Parathyroid adenoma (tissue), 2 donors: ENCODE data around the gene LUZP2.

Source experiments
- H2AFZ ChIP-seq: fragments of 300-600 bp; sonication (generic); one replicate; pipeline ENCODE4 v1.7.0; 2017; ENCODE audit warnings: antibody characterized with exemption, mild to moderate bottlenecking
- H3K27ac ChIP-seq: fragments of 300-600 bp; sonication (generic); one replicate; pipeline ENCODE4 v1.7.0; 2017
- H3K27me3 ChIP-seq: fragments of 300-600 bp; sonication (generic); one replicate; pipeline ENCODE4 v1.7.0; 2017; ENCODE audit warnings: low read length; ENCODE audit not compliant: control insufficient read depth, insufficient read depth
- H3K36me3 ChIP-seq: fragments of 300-600 bp; sonication (generic); one replicate; pipeline ENCODE4 v1.7.0; 2017; ENCODE audit warnings: low read length; ENCODE audit not compliant: control insufficient read depth, insufficient read depth
- H3K4me1 ChIP-seq: fragments of 300-600 bp; sonication (generic); one replicate; pipeline ENCODE4 v1.7.0; 2017; ENCODE audit warnings: control low read depth
- H3K4me2 ChIP-seq: fragments of 300-600 bp; sonication (generic); one replicate; pipeline ENCODE4 v1.7.0; 2017; ENCODE audit warnings: low read length
- H3K4me3 ChIP-seq: fragments of 300-600 bp; sonication (generic); one replicate; pipeline ENCODE4 v1.7.0; 2017; ENCODE audit warnings: low read depth, low read length
- H3K79me2 ChIP-seq: fragments of 300-600 bp; sonication (generic); one replicate; pipeline ENCODE4 v1.7.0; 2017; ENCODE audit warnings: control low read depth
- H3K9ac ChIP-seq: fragments of 300-600 bp; sonication (generic); one replicate; pipeline ENCODE4 v1.7.0; 2017; ENCODE audit warnings: mild to moderate bottlenecking
- H3K9me3 ChIP-seq: fragments of 300-600 bp; sonication (generic); one replicate; pipeline ENCODE4 v1.7.0; 2017; ENCODE audit warnings: low read length; ENCODE audit not compliant: control insufficient read depth
- CTCF ChIP-seq: fragments of 300-600 bp; sonication (generic); IDR thresholded peaks from one replicate; pipeline ENCODE4 v1.7.0; 2017; ENCODE audit warnings: antibody characterized with exemption, mild to moderate bottlenecking
- donor health status: primary hyperparathyroidism.

LUZP2 gene

GRCh38 chr11:24515632-24516031 lies 18.8 kb downstream of the LUZP2 start:
- no peak for TF ChIP-seq CTCF
- Histone ChIP-seq H3K4me2 (no peak overlapping the region), H3K9me3 (no peaks in the 10 kb centered on the region), H3K4me1 (no peaks in the 10 kb centered on the region), H3K36me3 (no peaks in the 10 kb centered on the region), H2AFZ (no peak overlapping the region), H3K27ac (no peak overlapping the region), H3K4me3 (no peak overlapping the region), H3K79me2 (no peaks in the 10 kb centered on the region), H3K9ac (no peak overlapping the region), H3K27me3 (no peaks in the 10 kb centered on the region)

- Histone ChIP-seq H3K9me3 (no peaks in the 10 kb centered on the region), H3K27ac (no peak overlapping the region), H3K4me3 (no peak overlapping the region), H3K27me3 (no peaks in the 10 kb centered on the region), H3K9ac (no peak overlapping the region), H3K4me1 (no peaks in the 10 kb centered on the region), H3K79me2 (no peaks in the 10 kb centered on the region), H3K4me2 (no peak overlapping the region), H3K36me3 (no peaks in the 10 kb centered on the region), H2AFZ (no peak overlapping the region)
- TF ChIP-seq CTCF, result no peak
Measured at GRCh38 chr11:24516638-24517037, 19.8 kb downstream of the LUZP2 start.

- no peaks in the 10 kb centered on the region for H3K79me2 ChIP-seq
- no peak overlapping the region for H3K4me2 ChIP-seq
- H3K27ac ChIP-seq, result no peak overlapping the region
- H3K27me3 ChIP-seq, result no peaks in the 10 kb centered on the region
- no peak for TF ChIP-seq CTCF
- H3K9me3 ChIP-seq, result no peaks in the 10 kb centered on the region
- H3K4me3 ChIP-seq, result no peak overlapping the region
- H3K4me1 ChIP-seq, result no peaks in the 10 kb centered on the region
- no peaks in the 10 kb centered on the region for H3K36me3 ChIP-seq
- no peak overlapping the region for H3K9ac ChIP-seq
- no peak overlapping the region for H2AFZ ChIP-seq
Measured at GRCh38 chr11:24521601-24522000, 24.7 kb downstream of the LUZP2 start.

GRCh38 chr11:24524156-24524555 lies 27.3 kb downstream of the LUZP2 start:
- no peaks in the 10 kb centered on the region for H3K4me1 ChIP-seq
- no peak for TF ChIP-seq CTCF

GRCh38 chr11:24531528-24531927 lies 34.7 kb downstream of the LUZP2 start:
- Histone ChIP-seq H3K27me3 (no peaks in the 10 kb centered on the region), H3K4me1 (no peaks in the 10 kb centered on the region), H2AFZ (no peak overlapping the region), H3K4me3 (no peak overlapping the region), H3K79me2 (no peaks in the 10 kb centered on the region), H3K36me3 (no peaks in the 10 kb centered on the region), H3K4me2 (no peak overlapping the region), H3K9me3 (no peaks in the 10 kb centered on the region), H3K27ac (no peak overlapping the region), H3K9ac (no peak overlapping the region)
- TF ChIP-seq CTCF, result no peak

More at GRCh38 chr11:24524156-24524555, 27.3 kb downstream of the LUZP2 start:
- H3K4me3 ChIP-seq, result no peak overlapping the region
- no peak overlapping the region for H2AFZ ChIP-seq
- H3K4me2 ChIP-seq, result no peak overlapping the region
- no peaks in the 10 kb centered on the region for H3K9me3 ChIP-seq
- no peaks in the 10 kb centered on the region for H3K27me3 ChIP-seq
- no peak overlapping the region for H3K27ac ChIP-seq
- no peaks in the 10 kb centered on the region for H3K36me3 ChIP-seq
- H3K79me2 ChIP-seq, result no peaks in the 10 kb centered on the region
- H3K9ac ChIP-seq, result no peak overlapping the region
